Tibial nerve (tissue), 4 donors: Measurements from ENCODE around the gene MAP3K7CL.

Experiments used
- EP300 ChIP-seq, 2 donors: sonication (generic); formaldehyde crosslinking; IDR thresholded peaks; one replicate each; pipeline ENCODE4 v1.6.1; 2017; ENCODE audit warnings: antibody characterized with exemption in 2 of 2, mild to moderate bottlenecking in 1 of 2
- TF ChIP-seq, protein P1 (sequence below), 5 experiments: fragments of 200-600 bp in 3 of 5; fragments of 450-650 bp in 2 of 5; sonication (generic) in 3 of 5; IDR thresholded peaks; one replicate each; pipeline ENCODE4 v1.5.1; 2016 to 2019; ENCODE audit warnings: antibody characterized with exemption in 5 of 5, mild to moderate bottlenecking in 3 of 5, moderate library complexity in 2 of 5

DNA sequence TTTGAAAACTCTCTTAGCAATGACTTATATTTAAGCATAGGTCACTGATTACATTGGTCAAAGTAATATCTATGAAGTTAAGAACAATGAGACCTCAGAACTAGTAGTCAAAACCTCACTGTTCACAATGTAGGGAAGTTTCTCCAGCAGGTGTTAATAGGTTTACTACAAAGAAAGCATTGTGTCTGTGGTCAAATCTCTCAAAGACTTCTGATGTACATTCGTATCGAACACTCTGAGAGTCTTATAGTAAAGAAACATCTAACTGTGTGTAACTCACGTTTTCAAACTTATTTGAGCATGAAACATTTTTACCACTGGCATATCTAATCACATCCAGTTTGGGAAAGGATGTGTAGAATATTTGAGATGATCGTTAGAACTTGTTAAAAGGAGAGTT, 76.0 kb downstream of the MAP3K7CL start:
- TF ChIP-seq, protein P1, sequence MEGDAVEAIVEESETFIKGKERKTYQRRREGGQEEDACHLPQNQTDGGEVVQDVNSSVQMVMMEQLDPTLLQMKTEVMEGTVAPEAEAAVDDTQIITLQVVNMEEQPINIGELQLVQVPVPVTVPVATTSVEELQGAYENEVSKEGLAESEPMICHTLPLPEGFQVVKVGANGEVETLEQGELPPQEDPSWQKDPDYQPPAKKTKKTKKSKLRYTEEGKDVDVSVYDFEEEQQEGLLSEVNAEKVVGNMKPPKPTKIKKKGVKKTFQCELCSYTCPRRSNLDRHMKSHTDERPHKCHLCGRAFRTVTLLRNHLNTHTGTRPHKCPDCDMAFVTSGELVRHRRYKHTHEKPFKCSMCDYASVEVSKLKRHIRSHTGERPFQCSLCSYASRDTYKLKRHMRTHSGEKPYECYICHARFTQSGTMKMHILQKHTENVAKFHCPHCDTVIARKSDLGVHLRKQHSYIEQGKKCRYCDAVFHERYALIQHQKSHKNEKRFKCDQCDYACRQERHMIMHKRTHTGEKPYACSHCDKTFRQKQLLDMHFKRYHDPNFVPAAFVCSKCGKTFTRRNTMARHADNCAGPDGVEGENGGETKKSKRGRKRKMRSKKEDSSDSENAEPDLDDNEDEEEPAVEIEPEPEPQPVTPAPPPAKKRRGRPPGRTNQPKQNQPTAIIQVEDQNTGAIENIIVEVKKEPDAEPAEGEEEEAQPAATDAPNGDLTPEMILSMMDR (IDR thresholded peaks at IDR 0.05) = no peak
- no peak for TF ChIP-seq EP300 (IDR thresholded peaks at IDR 0.05)
